H54 (cell line): Measurements from ENCODE around the gene PRKCH.

Experiments used
- DNase-seq: peaks from one replicate; pipeline ENCODE4 v3.0.0; 2011; ENCODE audit warnings: low spot score, mixed read lengths; ENCODE audit not compliant: insufficient read length
- FAIRE-seq: peaks from 3 replicates; lab custom pipeline; 2011; peaks lifted over from hg19 to GRCh38; lab: Jason Lieb, UNC
- POLR2A ChIP-seq: IDR thresholded peaks from 2 replicates; pipeline ENCODE4 v1.6.1; 2011; ENCODE audit warnings: low read depth, mild to moderate bottlenecking, low read length

Gene PRKCH

DNA sequence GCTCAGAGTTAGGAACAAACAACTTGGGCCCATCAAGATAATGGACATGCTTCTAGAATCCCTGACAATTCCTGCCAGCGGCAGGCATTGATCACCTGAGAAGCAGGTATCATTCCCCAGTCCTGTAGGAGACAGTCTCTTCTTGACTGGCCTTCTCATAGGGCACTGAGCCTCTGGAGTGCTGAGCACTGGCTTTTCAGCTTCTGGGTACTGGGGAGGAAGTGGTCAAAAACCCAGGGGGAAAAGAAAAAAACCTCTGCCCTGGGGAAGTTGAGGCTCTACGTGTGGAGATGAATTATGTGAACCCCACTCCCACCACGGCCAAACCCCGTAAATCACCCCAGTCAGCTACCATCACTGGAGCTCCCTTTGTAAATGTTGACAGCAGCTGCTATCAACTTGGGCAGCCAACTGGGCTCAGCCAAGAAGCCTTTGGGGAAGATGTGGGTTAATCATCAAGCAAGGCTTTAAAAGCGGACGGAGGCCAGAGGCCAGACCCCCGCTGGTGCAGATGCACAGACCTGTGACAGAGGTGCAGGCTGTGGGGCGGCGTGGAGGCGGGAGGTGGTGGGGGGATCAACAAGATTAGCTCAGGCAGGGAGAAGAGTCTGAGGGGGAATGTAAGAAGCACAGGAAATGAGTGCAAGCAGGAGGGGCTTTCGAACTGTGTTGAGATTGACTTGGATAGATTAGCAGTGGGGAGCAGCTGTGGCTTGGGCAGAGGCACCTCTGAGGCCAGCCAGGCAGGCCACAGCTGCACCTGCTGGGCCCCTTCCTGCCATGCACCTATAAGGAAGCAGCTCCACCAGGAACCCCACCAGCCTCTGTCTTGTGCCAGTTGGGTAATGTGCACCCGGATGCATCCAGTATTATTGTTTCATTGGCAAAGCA is 268.6 kb downstream of the PRKCH start:
- TF ChIP-seq POLR2A = no peak
- FAIRE-seq = no peak

DNA sequence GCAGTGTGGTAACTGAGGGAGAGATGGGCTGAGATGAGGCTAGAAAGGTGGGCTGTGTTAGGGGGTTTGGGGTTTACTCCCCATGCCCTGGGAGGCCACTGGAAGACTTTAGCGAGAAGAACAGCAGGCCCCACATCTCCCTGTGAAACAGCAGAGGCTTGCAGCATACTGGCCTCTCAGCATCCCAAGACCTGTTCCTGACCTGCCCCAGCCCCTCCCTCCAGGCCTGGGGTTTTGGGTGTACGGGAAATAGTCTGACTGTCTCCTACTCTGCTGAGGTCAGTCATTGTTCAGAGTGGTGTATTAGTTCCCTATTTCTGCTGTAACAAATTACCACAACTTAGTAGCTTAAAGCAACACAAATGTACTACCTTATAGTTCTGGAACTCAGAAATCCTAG is 270.5 kb downstream of the PRKCH start:
- DNase-seq (no peak), FAIRE-seq (no peak)
- no peak for TF ChIP-seq POLR2A

More for the DNA sequence above, 268.6 kb downstream of the PRKCH start:
- no peak for DNase-seq

DNA sequence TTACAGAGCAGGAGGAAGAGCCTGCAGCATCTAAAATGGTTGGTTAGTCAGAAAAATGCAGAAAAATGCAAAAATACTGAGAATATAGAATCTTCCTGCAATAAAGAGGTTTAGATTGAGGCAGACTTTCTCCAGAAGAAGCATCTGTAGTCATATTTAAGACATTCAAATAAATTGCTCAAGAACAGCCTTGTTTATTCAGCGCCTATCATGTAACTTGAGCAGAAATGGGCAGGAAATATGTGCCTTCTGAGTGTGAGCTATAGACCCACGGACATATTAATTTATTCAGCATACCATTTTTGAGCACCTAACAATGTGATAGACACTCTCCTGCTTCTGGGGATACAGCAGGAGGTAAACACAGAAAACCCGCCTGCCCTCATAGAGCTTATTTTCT is 272.0 kb downstream of the PRKCH start:
- no peak for DNase-seq
- FAIRE-seq = no peak
- no peak for TF ChIP-seq POLR2A

GRCh38 chr14:61596990-61597389 is 275.6 kb downstream of the PRKCH start:
- FAIRE-seq (peak; percentile 73), DNase-seq (no peak)
- no peak for TF ChIP-seq POLR2A

DNA sequence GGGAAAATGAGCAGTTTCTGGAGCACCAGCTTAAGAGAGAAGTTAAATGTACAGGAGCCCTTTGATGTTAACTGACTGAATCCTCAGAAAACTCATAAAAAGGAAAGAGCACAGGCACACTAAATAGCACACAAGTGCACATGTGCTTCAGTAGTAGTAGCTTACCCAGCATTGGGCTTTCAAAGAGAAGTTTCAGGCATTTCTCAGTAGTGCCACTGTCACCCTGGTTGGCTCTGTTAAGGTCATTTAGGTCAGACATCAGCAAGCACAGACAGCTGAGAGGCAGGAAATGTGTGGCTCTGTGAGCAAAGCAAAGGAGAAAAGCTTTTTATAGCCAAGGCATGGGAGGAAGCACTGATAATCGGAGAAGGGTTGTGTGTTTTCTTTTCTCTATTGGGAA is 277.6 kb downstream of the PRKCH start:
- FAIRE-seq (peak; percentile 96), DNase-seq (no peak)
- TF ChIP-seq POLR2A = no peak

- DNase-seq (no peak), FAIRE-seq (no peak)
- no peak for TF ChIP-seq POLR2A
These were observed 278.6 kb downstream of the PRKCH start for GRCh38 chr14:61599942-61600341.
